GM18909 (cell line): ENCODE data around the gene EGF.
A peak's percentile ranks its signal among the peaks of the same experiment; 100 is the strongest.
"Not testable (repeated sequence)": the region's sequence is repeated elsewhere in the genome, so short reads cannot be mapped to it uniquely, and the experiment has no call there.

ENCODE experiments used
- ATAC-seq: cut with Tn5 transposase; IDR thresholded peaks from one replicate; pipeline ENCODE4 v1.9.1; 2021; ENCODE audit warnings: mild to moderate bottlenecking; ENCODE audit not compliant: unreplicated experiment, poor library complexity

Gene EGF

DNA sequence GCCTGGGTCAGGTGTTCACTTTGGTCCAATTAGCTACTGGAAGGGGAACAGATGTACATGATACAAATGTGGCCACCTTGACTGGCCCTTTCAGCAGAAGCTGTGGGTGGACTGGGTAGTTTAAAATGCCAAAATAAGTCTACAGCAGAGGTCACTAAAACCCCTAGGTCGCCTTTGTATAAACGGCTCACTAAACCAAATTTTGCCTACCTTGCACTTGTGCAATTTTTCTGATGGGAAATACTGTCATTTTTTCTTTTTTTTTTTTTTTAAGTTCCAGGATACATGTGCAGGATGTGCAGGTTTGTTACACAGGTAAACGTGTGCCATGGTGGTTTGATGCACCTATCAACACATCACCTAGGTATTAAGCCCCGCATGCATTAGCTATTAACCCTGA, 109.8 kb downstream of the EGF start:
- ATAC-seq: no peak

DNA sequence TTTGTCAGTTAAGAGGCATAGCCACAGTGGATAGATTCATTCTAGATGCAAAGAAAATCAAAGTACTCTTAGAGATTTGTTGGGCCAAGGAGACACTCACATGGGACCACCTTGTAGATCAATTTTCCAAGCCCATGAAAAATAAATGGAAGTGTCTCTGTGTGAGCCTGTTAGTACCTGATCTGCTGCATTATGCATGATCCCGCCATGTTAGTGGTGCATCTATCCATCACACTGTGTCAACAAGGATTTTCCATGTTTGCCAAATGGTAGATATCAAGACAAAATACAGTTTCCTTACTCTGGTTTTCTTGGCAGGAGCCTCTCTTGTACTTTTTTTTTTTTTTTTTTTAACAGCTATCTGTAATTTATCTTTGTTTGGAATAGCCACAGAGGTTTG, 112.4 kb downstream of the EGF start:
- ATAC-seq: no peak

DNA sequence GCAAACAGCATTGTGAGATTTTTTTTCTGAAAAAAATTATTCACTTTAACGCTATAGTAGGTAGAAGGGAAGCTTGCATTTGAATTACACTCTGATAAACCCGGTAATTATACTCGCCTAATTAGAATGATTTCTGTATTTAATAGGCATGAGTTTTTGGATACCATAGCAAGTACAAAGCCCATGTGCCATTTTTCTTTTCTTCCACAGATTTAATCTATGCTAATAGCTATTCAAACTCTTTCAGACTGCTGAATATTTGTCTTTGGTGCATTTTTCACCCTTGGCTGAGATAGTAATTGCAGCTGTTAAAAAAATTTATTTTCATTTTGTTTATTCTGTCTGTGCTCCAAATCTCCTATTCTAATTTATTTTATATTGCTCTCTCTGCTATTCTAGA, 113.0 kb downstream of the EGF start:
- no peak for ATAC-seq

DNA sequence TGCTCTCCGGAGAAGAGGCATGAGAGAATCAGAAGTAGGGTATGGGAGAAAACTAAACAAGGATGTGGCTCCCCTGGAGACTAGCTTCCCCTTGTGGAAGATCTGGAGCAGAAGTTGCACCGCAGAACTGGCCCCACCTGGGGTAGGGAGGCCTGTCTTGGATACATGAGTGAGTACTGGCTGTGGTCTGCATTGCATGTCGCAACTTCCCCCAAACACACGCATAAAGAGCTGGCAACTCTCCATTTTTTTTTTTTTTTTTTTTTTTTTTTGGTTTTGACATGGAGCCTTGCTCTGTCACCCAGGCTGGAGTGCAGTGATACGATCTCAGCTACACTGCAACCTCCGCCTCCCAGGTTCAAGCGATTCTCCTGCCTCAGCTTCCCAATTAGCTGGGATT, 119.9 kb downstream of the EGF start:
- ATAC-seq: no peak

DNA sequence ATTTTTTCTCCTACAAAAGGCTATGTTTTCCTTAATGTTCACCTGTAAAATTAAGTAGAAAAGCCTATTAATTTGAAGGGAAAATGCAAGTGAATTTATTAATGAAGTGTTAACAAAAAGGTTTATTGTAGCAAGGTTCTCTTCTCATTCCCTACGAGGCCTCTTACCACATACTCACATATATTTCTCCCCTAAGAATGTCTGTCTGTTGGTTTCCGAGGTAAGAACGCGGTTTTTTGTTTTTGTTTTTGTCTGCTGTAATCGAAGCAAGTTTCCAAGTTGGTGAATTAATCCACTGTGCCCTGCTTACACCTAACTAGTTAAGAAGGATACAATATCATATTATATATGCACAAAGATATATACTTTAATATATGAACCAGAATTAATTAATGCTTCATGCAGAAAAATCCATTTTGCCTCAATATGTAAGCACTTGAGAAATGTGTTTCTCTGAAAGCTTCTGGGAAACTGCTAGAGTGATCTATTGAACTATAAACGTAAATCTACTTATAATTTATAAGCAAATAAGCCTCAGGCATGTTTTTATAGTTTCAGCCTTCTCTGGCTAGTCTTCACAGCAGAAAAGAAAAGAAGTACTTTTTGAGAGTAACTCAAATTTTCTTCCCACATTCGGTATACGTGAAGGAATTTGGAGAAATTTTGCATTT, 120.8 kb downstream of the EGF start:
- peak; percentile 15 for ATAC-seq

DNA sequence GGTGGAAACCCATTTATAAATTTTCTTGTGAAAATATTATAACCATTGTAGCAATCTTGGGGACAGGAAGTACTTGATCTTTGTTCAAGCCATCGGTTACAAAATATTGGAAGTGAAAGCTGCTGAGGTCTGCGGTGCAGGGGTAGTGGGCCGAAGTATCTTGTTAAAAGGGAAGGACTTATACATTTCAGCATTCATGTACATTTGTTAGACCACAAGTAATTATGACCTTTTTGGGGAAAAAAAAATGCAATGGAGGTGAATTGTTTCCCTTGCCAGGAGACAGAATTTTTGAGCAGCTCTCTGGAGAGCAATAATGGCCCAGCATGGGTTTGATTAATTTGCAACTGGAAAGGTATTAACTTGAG, 121.3 kb downstream of the EGF start:
- peak; percentile 99 for ATAC-seq

DNA sequence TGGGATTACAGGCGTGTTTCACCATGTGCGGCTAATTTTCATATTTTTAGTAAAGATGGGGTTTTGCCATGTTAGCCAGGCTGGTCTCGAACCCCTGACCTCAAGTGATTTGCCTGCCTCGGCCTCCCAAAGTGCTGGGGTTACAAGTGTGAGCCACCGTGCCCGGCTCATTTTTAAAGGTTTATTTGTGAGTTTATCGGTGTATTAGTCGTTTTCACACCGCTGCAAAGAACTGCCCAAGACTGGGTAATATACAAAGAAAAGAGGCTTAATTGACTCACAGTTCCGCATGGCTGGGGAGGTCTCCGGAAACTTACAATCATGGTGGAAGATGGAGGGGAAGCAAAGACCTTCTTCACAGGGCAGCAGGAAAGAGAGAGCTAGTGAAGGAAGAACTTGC, 126.5 kb downstream of the EGF start:
- ATAC-seq: not testable (repeated sequence)

DNA sequence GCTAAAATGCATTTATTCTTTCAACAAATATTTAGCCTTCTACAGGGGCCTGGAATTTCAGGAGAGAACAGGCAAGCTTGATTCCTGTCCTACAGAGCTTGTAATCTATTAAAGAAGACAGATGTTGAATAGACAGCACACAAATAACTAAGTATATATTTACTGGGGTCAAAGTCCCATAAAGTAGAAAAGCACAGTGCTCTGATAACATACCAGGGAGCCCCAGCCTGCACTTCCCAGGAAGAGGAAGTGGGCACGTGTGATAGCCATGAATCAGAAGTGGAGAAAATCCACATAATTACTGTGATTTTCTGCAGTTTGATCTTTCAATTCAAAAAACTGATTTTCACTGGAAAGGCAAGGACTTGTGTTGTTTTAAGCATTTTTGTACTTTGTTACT, 129.1 kb downstream of the EGF start:
- ATAC-seq: no peak

DNA sequence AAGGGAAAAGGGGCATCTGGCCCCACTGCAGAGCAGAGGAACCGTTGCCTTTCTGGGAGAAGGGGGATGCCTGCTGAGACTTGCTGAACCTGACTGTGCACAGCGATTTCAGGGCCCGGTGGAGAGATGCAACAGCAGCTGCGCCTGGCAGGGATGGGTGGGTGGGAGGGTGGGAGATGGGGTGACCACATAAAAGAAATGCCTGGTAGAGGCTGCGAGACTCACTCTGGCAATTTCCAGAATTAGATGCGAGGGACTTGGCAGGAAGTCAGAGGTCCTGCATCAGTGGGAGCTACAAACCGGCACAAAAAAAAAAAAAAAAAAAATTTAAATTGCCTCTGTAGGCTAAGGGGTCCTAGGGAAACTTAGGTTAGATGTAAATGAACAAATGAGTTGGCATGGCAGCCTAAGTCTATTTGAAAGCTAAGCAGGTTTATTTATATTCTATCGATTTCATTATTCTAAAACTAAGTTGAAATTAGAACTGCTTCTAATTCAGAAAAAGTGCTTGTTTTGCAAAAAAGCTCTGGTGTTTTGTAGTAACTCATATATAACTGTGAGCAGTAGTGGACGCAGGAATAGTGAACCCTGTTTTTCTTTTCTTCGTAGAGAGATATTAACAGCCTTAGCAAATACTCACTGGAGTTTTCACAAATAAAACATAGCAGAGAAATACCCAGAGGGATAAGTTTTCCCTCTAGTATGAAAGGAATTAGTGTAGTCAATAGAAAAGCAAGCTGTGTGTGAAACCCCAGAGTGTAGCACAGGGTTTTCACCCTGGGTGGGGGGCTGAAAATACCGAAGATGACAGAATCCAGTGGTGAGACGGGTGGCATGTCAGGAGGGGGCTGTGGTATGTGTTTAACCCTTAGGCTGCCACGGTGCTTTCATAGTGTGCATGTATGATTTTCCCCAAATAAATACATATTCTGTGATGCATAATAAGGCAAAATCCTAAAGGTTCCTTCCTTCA, 130.1 kb downstream of the EGF start:
- ATAC-seq: no peak

DNA sequence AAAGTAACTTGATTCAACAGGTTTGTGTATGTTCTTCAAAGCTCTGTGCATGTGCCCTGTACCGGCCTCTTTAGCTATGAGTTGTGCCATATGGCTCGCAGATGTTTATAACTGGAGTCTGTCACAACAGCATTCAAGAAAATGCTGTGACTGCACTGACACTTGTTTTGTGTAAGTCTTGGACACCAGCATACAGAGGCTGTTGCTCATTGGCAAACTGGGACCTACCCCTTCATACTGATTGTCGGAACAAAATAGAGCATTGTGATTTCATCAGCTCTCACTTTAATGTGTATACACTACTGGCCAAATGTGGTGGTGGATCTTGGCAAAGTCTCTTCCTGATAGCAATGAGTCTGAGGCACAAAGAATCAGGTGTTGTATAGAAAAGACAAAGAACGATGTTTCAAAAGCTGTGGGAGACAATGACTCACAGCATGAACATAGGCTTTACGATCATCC, 133.9 kb downstream of the EGF start:
- ATAC-seq: no peak

DNA sequence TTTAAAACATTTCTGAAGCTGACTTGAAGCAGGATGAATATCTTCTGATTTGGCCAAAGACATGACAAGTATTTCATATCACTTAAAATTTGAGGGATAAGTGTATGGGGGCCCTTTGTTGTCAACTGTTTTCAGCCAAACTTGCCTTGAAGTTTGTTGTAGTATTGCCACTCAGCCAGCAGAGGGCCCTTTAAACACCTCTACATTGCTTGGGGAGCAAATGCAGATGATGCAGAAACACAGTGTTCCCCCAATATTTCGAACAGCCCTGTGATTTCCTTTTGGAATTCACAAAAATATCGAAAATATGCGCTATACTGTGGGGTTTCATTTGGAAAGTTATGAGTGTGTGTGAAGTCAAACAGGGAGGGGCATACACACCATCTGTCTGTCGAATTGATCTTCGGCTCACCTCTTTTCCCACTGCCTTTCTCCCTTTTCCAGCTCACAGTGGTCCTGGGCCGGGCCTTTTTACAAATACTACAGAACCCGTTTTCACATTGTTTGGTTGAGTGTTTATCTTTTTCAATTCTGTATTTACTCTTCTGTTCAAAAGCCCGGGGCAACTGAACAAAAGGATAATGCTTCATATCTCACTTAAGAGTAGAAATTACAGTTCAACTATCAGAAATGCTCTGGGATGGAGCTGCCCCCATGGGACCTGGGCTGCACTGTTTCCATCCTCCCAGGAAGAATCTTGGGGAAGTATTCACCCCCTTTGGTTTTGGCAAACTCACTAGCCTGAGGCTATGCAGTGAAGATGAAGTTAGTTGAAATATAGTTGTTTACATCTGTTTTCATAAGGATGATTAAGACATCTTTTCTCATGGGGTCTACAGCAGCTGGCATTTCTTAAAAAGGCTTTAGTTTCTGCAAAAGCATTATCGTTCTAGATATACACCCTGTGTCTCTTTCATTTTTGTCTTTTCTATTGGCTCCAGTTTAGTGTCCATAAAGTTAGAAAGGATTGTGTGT, 137.6 kb downstream of the EGF start:
- ATAC-seq: peak; percentile 54

DNA sequence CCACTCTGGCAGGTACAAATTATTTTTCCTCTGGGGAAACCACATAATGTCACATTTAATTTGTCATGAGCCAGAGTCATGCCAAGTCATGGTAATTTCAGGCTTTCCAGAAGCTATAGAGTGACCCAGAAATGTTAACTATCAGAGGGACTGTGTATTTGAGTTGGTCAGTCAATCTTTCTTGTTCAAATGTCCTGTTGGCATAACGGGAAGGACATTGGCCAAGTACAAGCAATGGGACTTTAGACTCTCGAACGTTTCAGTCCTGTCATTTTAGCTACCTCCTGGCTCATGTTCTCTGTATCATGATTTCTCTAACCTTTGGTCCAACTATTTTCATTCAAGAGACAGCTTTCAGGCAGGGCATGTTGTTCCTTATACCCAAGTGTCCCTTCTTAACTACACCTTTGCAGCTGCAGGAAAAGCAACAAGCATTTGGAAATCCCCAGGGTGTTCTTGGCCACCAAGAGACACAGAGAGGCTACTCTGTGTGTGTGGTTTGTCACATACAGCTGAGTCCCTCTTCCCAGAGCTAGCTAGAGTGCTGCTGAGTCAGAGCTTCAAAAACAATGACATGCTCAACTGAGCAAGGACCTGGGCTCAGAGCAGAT, 142.6 kb downstream of the EGF start:
- ATAC-seq: peak; percentile 82

DNA sequence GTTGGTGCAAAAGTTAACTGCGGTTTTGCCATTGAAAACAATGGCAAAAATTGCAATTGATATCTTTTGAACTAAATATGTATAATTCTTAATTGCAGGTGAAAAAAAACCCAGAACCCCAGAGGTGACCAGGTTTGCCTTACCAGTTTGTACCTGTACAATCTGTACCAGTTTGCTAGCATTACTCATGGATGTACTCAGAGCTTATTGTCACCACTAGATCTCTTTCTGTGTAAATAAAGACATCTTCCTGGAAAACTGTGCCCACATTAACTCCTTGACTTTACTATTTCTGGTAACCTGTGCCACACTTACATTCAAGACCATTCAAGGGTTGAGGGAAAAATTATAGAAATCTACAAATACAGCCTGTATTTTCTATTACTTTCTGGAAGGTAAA, 146.0 kb downstream of the EGF start:
- no peak for ATAC-seq

DNA sequence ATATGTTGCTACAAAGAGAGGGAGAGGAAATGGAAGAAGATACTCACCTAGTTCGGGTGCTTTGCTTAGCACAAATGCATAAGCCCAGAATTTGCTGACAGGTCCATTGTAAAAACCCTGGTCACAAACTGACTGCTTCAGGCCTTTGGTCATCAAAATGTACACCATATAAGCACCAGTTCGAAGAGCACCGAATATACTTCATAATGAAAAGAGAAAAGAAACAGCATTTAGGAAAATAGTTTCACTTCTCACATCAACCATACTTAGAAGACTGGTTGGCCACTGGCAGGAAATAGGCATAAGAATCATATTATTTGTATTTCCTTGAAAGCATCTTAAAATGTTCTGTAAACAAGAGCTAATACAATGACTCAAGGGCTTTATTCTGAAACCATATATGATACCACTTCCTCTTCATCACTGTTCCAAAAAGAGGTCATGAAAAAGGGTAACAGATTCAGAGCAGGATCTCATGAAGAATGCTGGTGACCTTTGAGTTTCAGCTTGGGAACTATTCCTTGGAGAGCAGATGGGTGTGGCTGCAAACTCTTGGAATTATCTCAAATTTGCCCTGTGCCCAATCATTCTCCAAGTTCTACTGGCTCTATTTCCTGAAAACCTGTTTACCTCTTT, 147.0 kb downstream of the EGF start:
- ATAC-seq: peak; percentile 87

DNA sequence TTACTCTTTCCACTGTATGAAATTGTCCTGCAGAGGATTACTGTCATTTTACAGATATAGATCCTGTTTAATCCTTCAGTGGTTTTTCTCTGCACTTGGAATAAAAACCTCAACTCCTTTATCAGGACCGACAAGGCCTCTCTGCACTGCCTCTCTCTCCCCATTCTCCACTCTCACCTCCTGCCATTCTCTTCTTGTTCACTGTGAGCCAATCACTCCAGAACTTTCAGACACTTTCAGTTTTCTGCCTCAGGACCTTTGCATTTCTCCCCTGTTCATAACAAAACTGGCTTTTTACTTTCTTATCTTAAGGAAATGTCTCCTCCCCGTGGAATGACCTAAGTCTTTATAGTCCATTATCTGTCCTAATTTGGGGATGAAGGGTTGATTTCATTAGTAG, 148.4 kb downstream of the EGF start:
- ATAC-seq: no peak
